ENCODE data around the gene RFT1. TPM values are rescaled to one million over a fixed set of nuclear protein-coding genes. Genes with fewer than 3 reads are reported as not detected.

RFT1 gene
- total RNA-seq, 1 donor = 11.9 TPM

GRCh38 chr3:53175613-53176540 is 45.6 kb upstream of the RFT1 start:
- H3K27ac ChIP-seq (ENCODE audit: low read depth, low read length) = no peak overlapping the region
- H3K79me2 ChIP-seq (ENCODE audit: insufficient read depth, low read length) = peaks cover 12% of the 10 kb centered on the region
- no peak for TF ChIP-seq CTCF (IDR thresholded peaks at IDR 0.05; ENCODE audit: extremely low read depth, low read depth, low read length)
- peaks cover 8% of the 10 kb centered on the region for H3K36me3 ChIP-seq (ENCODE audit: insufficient read depth, low read length)
- no peak overlapping the region for H3K4me2 ChIP-seq (ENCODE audit: insufficient read depth, low read length)
- peak; percentile 89 for DNase-seq (ENCODE audit: insufficient read length, low spot score, missing footprints)
- H4K20me1 ChIP-seq (ENCODE audit: insufficient read depth, low read length) = peaks cover 11% of the 10 kb centered on the region
- H2AFZ ChIP-seq (ENCODE audit: low read length) = no peak overlapping the region
- H3K4me1 ChIP-seq (ENCODE audit: insufficient read depth, low read length) = peaks cover 8% of the 10 kb centered on the region
- no peaks in the 10 kb centered on the region for H3K9me3 ChIP-seq (ENCODE audit: low read depth, low read length)
- no peak overlapping the region for H3K4me3 ChIP-seq (ENCODE audit: insufficient read depth, low read length)
- no peaks in the 10 kb centered on the region for H3K27me3 ChIP-seq (ENCODE audit: insufficient read depth, low read length)

- Histone ChIP-seq H3K4me1 (ENCODE audit: insufficient read depth, low read length) (peaks cover 8% of the 10 kb centered on the region), H3K4me2 (ENCODE audit: insufficient read depth, low read length) (no peak overlapping the region), H2AFZ (ENCODE audit: low read length) (no peak overlapping the region), H4K20me1 (ENCODE audit: insufficient read depth, low read length) (peaks cover 11% of the 10 kb centered on the region), H3K4me3 (ENCODE audit: insufficient read depth, low read length) (no peak overlapping the region), H3K9me3 (ENCODE audit: low read depth, low read length) (no peaks in the 10 kb centered on the region), H3K79me2 (ENCODE audit: insufficient read depth, low read length) (peaks cover 23% of the 10 kb centered on the region), H3K27ac (ENCODE audit: low read depth, low read length) (no peak overlapping the region), H3K27me3 (ENCODE audit: insufficient read depth, low read length) (no peaks in the 10 kb centered on the region), H3K36me3 (ENCODE audit: insufficient read depth, low read length) (peaks cover 7% of the 10 kb centered on the region)
- DNase-seq (ENCODE audit: insufficient read length, low spot score, missing footprints) = peak; percentile 69
- TF ChIP-seq CTCF (IDR thresholded peaks at IDR 0.05; ENCODE audit: extremely low read depth, low read depth, low read length) = no peak
Measured at GRCh38 chr3:53174346-53175250, 44.4 kb upstream of the RFT1 start.

- no peak overlapping the region for H3K4me2 ChIP-seq (ENCODE audit: insufficient read depth, low read length)
- H3K27ac ChIP-seq (ENCODE audit: low read depth, low read length) = no peak overlapping the region
- no peak overlapping the region for H3K4me3 ChIP-seq (ENCODE audit: insufficient read depth, low read length)
- H2AFZ ChIP-seq (ENCODE audit: low read length) = no peak overlapping the region
- H3K9me3 ChIP-seq (ENCODE audit: low read depth, low read length) = no peaks in the 10 kb centered on the region
- peak; percentile 56 for DNase-seq (ENCODE audit: insufficient read length, low spot score, missing footprints)
- no peak for TF ChIP-seq CTCF (IDR thresholded peaks at IDR 0.05; ENCODE audit: extremely low read depth, low read depth, low read length)
- H3K79me2 ChIP-seq (ENCODE audit: insufficient read depth, low read length) = peaks cover 32% of the 10 kb centered on the region
- no peaks in the 10 kb centered on the region for H3K36me3 ChIP-seq (ENCODE audit: insufficient read depth, low read length)
- H4K20me1 ChIP-seq (ENCODE audit: insufficient read depth, low read length) = peaks cover 11% of the 10 kb centered on the region
- H3K4me1 ChIP-seq (ENCODE audit: insufficient read depth, low read length) = peaks cover 13% of the 10 kb centered on the region
- H3K27me3 ChIP-seq (ENCODE audit: insufficient read depth, low read length) = no peaks in the 10 kb centered on the region
Measured at GRCh38 chr3:53173107-53173506, 42.9 kb upstream of the RFT1 start.

Data from osteoblast (primary cell).